SU-DHL-6 (cell line): ENCODE results near the gene SNIP1.
A peak's percentile ranks its signal among the peaks of the same experiment; 100 is the strongest.

Experiments
- H2AFZ ChIP-seq: fragments of 200-600 bp; sonication (generic); 2 replicates; pipeline ENCODE4 v1.6.1; 2014; ENCODE audit warnings: low read depth, mild to moderate bottlenecking, moderate library complexity, mixed read lengths, antibody characterized with exemption, low read length; ENCODE audit not compliant: severe bottlenecking
- H3F3A ChIP-seq: fragments of 200-600 bp; shearing (Covaris generic); 2 replicates; pipeline ENCODE4 v1.6.0; 2016; ENCODE audit warnings: antibody characterized with exemption, mild to moderate bottlenecking; ENCODE audit not compliant: insufficient read depth
- H3K27ac ChIP-seq: fragments of 200-600 bp; sonication (generic); 2 replicates; pipeline ENCODE4 v1.5.1; 2016; ENCODE audit warnings: low read depth, mild to moderate bottlenecking, low read length, moderate library complexity, mixed read lengths
- H3K27me3 ChIP-seq: fragments of 200-600 bp; sonication (generic), shearing (Covaris generic); 2 replicates; pipeline ENCODE4 v1.6.0; 2014; ENCODE audit warnings: mild to moderate bottlenecking, low read length
- H3K36me3 ChIP-seq: fragments of 200-600 bp; sonication (generic); 2 replicates; pipeline ENCODE4 v1.6.1; 2014; ENCODE audit warnings: mild to moderate bottlenecking, low read length, mixed read lengths
- H3K4me2 ChIP-seq: fragments of 300-600, 200-600 bp; shearing (Covaris generic), sonication (generic); 2 replicates; pipeline ENCODE4 v1.6.0; 2014; ENCODE audit warnings: low read length, low read depth, mild to moderate bottlenecking; ENCODE audit not compliant: poor library complexity, severe bottlenecking
- H3K4me3 ChIP-seq: fragments of 200-600 bp; sonication (generic); 2 replicates; pipeline ENCODE4 v1.5.1; 2014; ENCODE audit warnings: antibody characterized with exemption, low read length, mild to moderate bottlenecking, mixed read lengths; ENCODE audit not compliant: insufficient read depth, poor library complexity, severe bottlenecking
- H3K79me2 ChIP-seq: fragments of 200-600 bp; sonication (generic); 2 replicates; pipeline ENCODE4 v1.6.1; 2014; ENCODE audit warnings: mild to moderate bottlenecking, low read length, moderate library complexity; ENCODE audit not compliant: insufficient read depth
- H3K9ac ChIP-seq: fragments of 200-600 bp; sonication (generic); 2 replicates; pipeline ENCODE4 v1.7.0; 2014; ENCODE audit warnings: mild to moderate bottlenecking, low read length
- H3K9me2 ChIP-seq: fragments of 200-600 bp; sonication (generic); replicated peaks from 2 replicates; pipeline ENCODE4 v1.6.1; 2014; ENCODE audit warnings: low read length; ENCODE audit not compliant: insufficient read depth
- H3K9me3 ChIP-seq: fragments of 200-600 bp; sonication (generic); 2 replicates; pipeline ENCODE4 v1.6.1; 2014; ENCODE audit warnings: low read length, mixed read lengths; ENCODE audit not compliant: insufficient read depth
- H4K20me1 ChIP-seq: fragments of 200-600 bp; sonication (generic); 2 replicates; pipeline ENCODE4 v1.6.1; 2014; ENCODE audit warnings: low read depth, mild to moderate bottlenecking, antibody characterized with exemption, low read length, moderate library complexity, mixed read lengths
- EZH2phosphoT487 ChIP-seq: fragments of 200-600 bp; sonication (generic), shearing (Covaris generic); conservative IDR thresholded peaks from 2 replicates; pipeline ENCODE4 v1.6.1; 2018; ENCODE audit warnings: mild to moderate bottlenecking, antibody characterized with exemption, low read length, moderate library complexity, mixed read lengths
- TF ChIP-seq, protein P1 (sequence below): fragments of 200-600 bp; sonication (generic); IDR thresholded peaks from one replicate; pipeline ENCODE4 v1.5.1; 2017; ENCODE audit warnings: antibody characterized with exemption, mild to moderate bottlenecking, low read length, moderate library complexity; ENCODE audit not compliant: insufficient read depth, poor library complexity, severe bottlenecking

The SNIP1 gene

DNA sequence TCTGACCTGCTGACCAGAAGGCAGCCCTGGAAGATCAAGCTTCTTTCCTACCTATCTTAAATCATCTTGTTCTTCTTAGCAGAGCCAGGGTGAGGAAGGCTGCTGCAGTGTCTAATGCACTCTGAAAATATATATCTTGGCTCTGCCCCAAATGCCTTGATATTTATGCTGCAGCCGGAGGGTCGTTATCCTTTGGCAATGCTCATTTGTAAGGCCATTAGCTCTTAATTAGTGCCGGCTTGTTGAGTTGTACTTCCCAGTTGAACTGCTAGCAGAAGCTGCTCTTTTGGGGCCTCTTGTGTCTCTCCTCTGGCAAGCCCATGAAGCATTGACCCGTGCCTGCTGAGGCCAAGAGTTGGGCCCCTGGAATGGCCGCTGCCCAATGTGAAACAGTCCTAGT, 45.8 kb upstream of the SNIP1 start:
- Histone ChIP-seq H3K4me3 (no peak overlapping the region), H3K9ac (no peak overlapping the region), H3K27me3 (no peaks in the 10 kb centered on the region), H4K20me1 (no peaks in the 10 kb centered on the region), H2AFZ (no peak overlapping the region), H3F3A (no peaks in the 10 kb centered on the region), H3K36me3 (no peaks in the 10 kb centered on the region), H3K27ac (no peak overlapping the region), H3K4me2 (no peak overlapping the region), H3K9me2 (no peaks in the 10 kb centered on the region), H3K9me3 (no peaks in the 10 kb centered on the region), H3K79me2 (peaks cover 8% of the 10 kb centered on the region)
- TF ChIP-seq, protein P1, sequence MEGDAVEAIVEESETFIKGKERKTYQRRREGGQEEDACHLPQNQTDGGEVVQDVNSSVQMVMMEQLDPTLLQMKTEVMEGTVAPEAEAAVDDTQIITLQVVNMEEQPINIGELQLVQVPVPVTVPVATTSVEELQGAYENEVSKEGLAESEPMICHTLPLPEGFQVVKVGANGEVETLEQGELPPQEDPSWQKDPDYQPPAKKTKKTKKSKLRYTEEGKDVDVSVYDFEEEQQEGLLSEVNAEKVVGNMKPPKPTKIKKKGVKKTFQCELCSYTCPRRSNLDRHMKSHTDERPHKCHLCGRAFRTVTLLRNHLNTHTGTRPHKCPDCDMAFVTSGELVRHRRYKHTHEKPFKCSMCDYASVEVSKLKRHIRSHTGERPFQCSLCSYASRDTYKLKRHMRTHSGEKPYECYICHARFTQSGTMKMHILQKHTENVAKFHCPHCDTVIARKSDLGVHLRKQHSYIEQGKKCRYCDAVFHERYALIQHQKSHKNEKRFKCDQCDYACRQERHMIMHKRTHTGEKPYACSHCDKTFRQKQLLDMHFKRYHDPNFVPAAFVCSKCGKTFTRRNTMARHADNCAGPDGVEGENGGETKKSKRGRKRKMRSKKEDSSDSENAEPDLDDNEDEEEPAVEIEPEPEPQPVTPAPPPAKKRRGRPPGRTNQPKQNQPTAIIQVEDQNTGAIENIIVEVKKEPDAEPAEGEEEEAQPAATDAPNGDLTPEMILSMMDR: no peak
- no peak for TF ChIP-seq EZH2phosphoT487

DNA sequence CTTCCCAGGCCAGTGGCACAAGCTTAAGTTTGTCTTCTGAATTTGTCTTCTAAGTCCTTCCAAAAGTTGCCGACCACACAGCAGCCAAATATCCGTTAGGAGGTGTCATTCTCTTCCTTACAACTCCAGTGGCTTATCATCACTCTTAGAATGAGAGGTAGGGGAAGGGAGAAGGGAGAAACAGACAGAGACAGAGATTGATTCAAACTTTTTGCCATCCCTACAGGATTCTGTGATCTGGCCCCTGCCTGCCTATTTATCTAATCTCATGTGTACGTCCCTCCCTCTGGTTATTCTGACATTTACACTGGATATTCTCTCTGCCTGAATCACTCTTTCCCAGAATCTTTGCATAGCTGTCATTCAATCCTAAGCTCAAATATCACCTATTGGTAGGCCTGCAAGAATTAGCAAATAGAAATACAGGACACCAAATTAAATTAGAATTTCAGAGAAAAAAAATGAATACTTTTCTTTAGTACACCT, 42.1 kb upstream of the SNIP1 start:
- no peak for TF ChIP-seq EZH2phosphoT487
- TF ChIP-seq, protein P1: no peak
- Histone ChIP-seq H3K27me3 (no peaks in the 10 kb centered on the region), H3K9me2 (no peaks in the 10 kb centered on the region), H3K36me3 (peaks cover 14% of the 10 kb centered on the region; the same call in 1 of the 2 replicates), H4K20me1 (peaks cover 6% of the 10 kb centered on the region; the same call in 1 of the 2 replicates), H2AFZ (peak overlapping the region; percentile 88), H3K79me2 (peaks cover 36% of the 10 kb centered on the region), H3F3A (no peaks in the 10 kb centered on the region), H3K27ac (no peak overlapping the region), H3K9ac (peak overlapping the region; percentile 84), H3K4me3 (peak overlapping the region; percentile 97), H3K9me3 (no peaks in the 10 kb centered on the region), H3K4me2 (peak overlapping the region; percentile 82)

DNA sequence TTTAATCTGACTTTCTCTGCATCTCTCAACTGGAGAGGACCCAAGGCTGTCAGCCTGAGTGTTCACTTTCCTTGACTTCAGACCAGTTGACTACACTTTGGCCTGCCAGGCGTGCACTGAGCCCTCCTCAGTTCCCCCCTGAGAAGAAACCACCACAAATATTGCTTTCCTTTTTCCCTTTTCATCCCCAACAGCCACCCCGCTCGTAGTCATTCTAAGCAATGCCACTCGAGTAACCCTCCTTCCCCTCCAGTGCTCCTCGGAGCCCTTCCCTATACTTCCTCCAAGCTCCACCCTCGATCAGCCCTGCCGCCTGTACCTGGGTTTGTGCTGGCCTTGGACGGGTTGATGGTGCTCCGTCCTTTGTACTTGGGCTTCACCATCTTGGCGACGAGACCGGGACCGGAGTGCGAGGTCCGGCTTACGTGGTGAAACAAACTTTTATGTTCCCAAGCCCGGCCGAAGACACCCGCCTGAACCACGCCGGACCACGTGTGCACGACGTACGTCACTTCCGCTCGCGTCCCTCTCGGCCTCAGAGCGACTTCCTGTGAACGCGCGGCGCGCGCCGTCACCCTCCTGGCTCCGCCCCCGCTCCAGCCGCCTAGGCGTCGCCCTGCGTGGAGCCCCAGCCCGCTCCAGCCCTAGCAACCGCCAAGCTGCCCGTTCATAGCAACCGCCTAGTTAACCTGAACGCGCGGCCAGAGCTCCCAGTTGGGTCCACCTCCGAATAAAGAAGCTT, 41.5 kb upstream of the SNIP1 start, which contains the start of gene GNL2:
GNL2 (minus strand) TSS at position 498 of the 742 bp plus-strand sequence; CDS start at position 383, 115 bp downstream.
- peak within 1 kb of the TSS; percentile 97 for H3K4me3 ChIP-seq
- H3K4me2 ChIP-seq: peak within 1 kb of the TSS; percentile 82
- peaks cover 18% of the 10 kb centered on the region; the same call in 1 of the 2 replicates for H3K36me3 ChIP-seq
- peaks cover 40% of the 10 kb centered on the region for H3K79me2 ChIP-seq
- peaks cover 6% of the 10 kb centered on the region; the same call in 1 of the 2 replicates for H4K20me1 ChIP-seq
- no peaks in the 10 kb centered on the region for H3K27me3 ChIP-seq
- no peaks in the 10 kb centered on the region for H3K9me3 ChIP-seq
- TF ChIP-seq, protein P1: no peak
- no peak for TF ChIP-seq EZH2phosphoT487
- H2AFZ ChIP-seq: peak within 1 kb of the TSS; percentile 88
- no peaks in the 10 kb centered on the region for H3K9me2 ChIP-seq
- peak within 1 kb of the TSS; percentile 33; the same call in 1 of the 2 replicates for H3K27ac ChIP-seq
- H3F3A ChIP-seq: no peaks in the 10 kb centered on the region
- peak within 1 kb of the TSS; percentile 84 for H3K9ac ChIP-seq
